H1 (cell line): ENCODE results near the gene ZNFX1. TPM values are rescaled to one million over a fixed set of nuclear protein-coding genes. Genes with fewer than 3 reads are reported as not detected.

Experiments
- ASH2L ChIP-seq: fragments of 200-600, 300-600 bp; sonication (generic); IDR thresholded peaks from one replicate; pipeline ENCODE4 v1.7.1; 2017; ENCODE audit warnings: low read length
- JUN ChIP-seq: IDR thresholded peaks from 2 replicates; pipeline ENCODE4 v1.6.1; 2011; ENCODE audit warnings: low read depth, mild to moderate bottlenecking, improper control_type of control experiment, low read length
- RNF2 ChIP-seq: fragments of 200-900, 300-1000 bp; sonication (generic); IDR thresholded peaks from 2 replicates; pipeline ENCODE4 v1.7.1; 2016; ENCODE audit warnings: borderline replicate concordance, low read depth, mild to moderate bottlenecking, antibody characterized with exemption, low read length; ENCODE audit not compliant: poor library complexity, severe bottlenecking; ENCODE audit errors: missing control alignments
- polyA plus RNA-seq, 7 experiments: library from polyadenylated mRNA; depleted of rRNA in 3 of 7; stranded (reverse) in 5 of 7; unstranded in 2 of 7; fragments of >200 nt in 5 of 7; fragments of 200-250 nt in 2 of 7; gene quantifications; 1 replicate in 5 of 7; 2 replicates in 1 of 7; 4 replicates in 1 of 7; pipeline versions ENCODE4 v1.2.1 to v1.2.3, GENCODE V29; 2011 to 2013; ENCODE audit warnings: missing spikeins in 2 of 7, mixed read lengths in 2 of 7
- total RNA-seq: library from RNA; stranded (reverse); fragmentation: NEBNext Ultra II Directional; extraction: Animal tissue kit (Norgen Biotek cat#: 25700); gene quantifications from 2 replicates; pipeline ENCODE4 v1.2.1, GENCODE V29; 2021

ZNFX1 gene
- total and polyA plus RNA-seq, 2 of the 8 experiments (the other 6 are each of a cell fraction or from before 2014, with no cell fraction given), result 3.1 to 11.3 TPM

DNA sequence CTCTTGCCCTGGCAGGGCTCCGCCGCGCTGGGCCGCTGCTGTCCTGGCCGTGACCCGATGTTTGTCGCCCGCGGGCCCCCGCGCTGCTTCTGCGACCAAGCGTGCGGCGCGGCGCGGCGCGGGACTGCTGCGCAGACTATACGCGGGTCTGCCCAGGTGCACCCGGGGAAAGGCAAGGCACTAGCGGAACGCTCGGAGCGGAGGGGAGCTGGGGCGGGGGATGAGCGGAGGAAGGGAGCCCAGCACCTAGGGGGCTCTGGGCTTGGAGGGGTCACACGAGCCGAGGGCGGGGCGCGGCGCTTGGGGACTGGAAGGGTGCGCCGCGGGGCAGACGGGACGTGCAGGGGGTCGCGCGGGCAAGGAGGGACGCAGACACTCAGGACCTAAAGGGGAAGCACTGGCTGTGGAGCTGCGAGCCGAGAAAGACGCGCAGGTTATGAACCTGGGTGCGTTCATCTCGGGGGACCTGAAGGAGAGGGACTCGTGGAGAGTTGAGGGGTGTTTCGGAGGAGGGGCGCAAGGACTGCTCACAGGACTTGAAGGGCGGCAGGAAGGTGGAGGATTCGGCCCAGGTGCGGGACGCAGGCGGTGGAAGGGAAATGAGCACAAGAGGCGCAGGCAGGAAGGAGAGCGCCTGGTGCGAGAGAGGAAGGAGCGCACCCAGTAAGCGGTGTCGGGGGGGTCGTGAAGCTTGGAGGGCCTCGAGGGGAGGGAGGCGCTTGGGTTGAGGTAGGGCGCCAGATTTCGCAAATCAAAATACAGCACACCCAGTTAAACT lies 40.8 kb upstream of the ZNFX1 start (continued):
- TF ChIP-seq ASH2L (peak; percentile 44), RNF2 (peak; percentile 45), JUN (no peak)
